ENCODE measurements around the gene ANKRD42.
A peak's percentile ranks its signal among the peaks of the same experiment; 100 is the strongest.

DNA sequence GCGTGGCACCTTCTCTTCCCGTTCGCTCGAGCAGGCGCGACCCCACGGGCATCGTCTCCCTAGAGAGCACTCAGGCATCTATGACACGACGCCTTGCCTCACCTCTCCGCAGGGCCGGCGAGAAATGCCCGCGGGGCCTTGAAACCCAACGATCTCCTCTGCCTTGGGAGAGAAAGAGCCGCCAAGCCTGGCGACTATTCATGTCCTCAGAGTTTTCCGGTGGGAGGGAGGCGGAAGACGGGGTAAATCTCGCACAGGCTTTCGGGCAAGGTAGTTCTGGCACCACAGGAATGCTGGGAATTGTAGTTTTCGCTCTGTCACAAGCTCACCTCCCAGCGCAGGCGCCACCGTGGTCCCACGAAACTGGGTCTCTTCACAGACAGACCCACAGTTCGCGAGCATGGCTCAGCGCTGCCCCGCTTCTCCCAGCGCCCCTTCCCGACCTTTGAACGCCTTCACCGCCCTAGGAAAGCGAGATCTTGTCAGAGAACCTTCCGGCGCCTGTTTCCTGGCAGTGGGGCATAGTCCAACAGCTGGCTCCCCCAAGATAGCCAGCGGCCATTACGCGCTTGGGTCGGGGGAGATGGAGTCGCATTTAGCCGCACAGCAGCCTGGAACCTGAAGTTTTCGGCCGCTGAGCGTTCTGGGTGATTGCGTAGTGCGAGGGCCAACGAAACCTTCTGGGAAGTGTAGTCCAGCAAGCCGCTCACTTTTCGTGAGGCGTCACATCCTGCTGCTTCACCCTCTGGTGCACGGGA lies 92.4 kb downstream of the ANKRD42 start, which contains the start of gene CCDC90B:
- TF ChIP-seq POLR2A (IDR thresholded peaks at IDR 0.05) = peak; percentile 98
- TF ChIP-seq, protein P1, sequence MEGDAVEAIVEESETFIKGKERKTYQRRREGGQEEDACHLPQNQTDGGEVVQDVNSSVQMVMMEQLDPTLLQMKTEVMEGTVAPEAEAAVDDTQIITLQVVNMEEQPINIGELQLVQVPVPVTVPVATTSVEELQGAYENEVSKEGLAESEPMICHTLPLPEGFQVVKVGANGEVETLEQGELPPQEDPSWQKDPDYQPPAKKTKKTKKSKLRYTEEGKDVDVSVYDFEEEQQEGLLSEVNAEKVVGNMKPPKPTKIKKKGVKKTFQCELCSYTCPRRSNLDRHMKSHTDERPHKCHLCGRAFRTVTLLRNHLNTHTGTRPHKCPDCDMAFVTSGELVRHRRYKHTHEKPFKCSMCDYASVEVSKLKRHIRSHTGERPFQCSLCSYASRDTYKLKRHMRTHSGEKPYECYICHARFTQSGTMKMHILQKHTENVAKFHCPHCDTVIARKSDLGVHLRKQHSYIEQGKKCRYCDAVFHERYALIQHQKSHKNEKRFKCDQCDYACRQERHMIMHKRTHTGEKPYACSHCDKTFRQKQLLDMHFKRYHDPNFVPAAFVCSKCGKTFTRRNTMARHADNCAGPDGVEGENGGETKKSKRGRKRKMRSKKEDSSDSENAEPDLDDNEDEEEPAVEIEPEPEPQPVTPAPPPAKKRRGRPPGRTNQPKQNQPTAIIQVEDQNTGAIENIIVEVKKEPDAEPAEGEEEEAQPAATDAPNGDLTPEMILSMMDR (IDR thresholded peaks at IDR 0.05) = peak in 2 of 4 donors; percentile 43 to 55

Measured in right lobe of liver (tissue), 4 donors.